NCI-H128 (cell line): ENCODE data around the gene ARGLU1.
"Not testable (repeated sequence)": the region's sequence is repeated elsewhere in the genome, so short reads cannot be mapped to it uniquely, and the experiment has no call there.

ENCODE experiments used
- DNase-seq: peaks from one replicate; lab custom pipeline; 2025; ENCODE audit not compliant: unreplicated experiment; lab: John Stamatoyannopoulos, UW

ARGLU1 gene

GRCh38 chr13:106567474-106568298 is at the start of gene ARGLU1:
ARGLU1 (minus strand) TSS chr13:106568137; CDS start chr13:106567919, 218 bp downstream.
- DNase-seq, result peak; percentile 88

DNA sequence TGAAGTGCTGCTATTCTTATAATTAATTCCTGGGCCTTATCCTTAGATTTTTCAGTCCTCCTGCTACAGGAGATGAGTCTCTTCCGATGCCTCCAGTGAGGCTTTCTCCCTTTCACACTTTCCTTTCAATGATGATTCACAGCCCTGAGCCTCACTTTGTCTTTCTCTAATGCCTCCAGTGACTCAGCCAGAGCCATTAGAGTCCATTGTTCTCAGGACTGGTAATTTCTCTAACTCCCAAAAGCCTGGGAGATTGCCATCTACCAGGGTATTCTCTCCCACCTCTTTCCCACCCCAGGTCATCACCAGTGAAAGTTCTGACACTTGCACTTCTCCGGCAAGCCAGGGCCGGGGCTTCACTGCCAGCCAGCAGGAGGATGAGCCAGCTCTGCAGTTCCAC is 49.6 kb upstream of the ARGLU1 start:
- no peak for DNase-seq

DNA sequence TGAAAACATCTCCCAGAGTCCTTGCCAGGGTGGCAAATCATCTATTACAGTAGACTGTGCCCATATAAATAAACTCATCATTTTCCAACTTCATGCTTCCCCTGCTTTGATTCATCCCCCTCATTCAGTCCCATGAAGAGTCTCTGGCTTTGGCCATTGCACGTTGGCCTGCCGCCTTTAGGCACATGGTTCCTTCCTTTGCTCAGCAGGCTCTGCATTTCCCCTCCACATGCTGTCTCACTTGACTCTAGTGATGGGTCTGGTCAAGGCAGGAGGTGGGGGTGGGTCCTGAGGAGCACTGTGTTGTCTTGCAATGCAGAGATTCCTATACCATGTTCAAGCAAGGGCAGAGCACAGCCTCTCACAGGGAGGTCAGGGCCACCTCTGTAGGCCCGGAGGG is 48.8 kb upstream of the ARGLU1 start:
- no peak for DNase-seq

DNA sequence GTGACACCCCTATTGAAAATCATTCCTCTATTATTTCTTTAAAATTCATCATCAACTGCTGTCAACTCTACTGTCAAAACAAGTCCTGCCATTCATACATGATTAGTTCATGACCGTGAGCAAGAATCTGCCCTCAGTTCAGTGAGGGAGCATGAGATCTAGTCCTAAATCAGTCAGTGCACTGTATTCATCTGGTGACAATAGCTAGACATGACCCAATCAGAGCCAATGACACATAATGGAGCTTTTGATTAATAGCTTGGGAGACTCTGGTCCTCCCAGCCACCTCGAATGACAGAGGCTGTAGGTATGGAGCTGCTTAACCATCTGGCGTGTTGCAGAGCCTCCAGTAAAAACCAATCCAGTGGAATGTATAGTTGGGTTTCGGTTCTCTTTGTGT is 46.9 kb upstream of the ARGLU1 start:
- DNase-seq, result no peak

DNA sequence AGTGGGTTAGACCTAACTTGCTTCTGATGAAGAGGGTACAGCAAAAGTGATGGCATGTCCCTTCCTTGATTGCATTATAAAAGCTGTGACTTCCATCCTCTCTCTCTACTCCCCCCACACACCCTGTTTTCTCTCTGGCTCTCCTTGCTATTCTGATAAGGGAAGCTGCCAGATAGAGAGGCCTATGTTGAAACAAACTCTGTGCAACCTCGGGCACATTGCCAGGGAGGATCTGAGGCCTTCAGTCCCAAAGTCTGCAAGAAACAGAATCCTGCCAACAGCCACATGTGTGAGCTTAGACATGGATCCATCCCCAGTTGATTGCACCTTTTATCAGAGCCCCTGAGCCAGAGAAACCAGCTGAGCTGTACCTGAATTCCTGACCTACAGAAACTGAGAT is 44.8 kb upstream of the ARGLU1 start:
- DNase-seq, result no peak

DNA sequence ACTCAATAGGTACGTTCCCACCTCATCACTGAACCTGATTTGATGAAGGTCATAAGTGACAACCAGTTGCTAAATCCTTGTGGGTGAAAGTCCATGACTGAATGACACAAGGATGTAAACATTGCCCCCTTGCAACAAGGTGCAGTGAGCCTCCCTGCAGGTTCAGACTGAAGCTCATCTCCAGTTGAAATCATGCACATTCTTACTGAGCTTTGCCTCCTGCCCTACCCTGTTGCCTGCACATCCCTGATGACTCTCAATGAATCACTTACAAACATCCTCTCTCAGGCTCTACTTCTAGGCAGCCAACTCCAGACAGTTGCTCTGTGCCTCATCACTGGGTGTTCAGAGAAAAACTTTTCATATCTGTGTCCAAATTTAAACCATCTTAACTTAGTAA is 42.5 kb upstream of the ARGLU1 start:
- DNase-seq, result no peak

GRCh38 chr13:106609116-106609515 is 41.2 kb upstream of the ARGLU1 start:
- no peak for DNase-seq

- no peak for DNase-seq
These were observed 35.6 kb upstream of the ARGLU1 start for GRCh38 chr13:106603546-106603945.

DNA sequence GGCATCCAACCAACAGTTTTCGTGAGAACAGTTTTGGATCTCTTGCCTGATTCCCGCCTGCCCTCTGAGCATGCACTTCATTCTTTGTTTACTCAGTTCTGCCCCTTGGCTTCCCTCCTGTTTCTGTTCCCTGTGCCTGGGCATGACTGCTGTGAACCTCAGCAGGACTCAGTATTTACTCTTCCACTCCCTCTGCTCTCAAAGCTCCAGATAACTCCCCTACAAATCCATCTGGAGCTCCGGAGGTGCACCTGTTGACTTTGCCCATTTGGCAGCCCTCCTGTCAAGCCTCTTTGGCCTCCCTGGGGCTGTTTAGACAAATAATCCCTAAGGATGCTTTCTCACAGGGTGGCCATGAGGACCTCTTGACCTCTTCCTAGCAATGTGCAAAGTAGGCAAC is 34.2 kb upstream of the ARGLU1 start:
- no peak for DNase-seq

GRCh38 chr13:106601489-106601888 is 33.6 kb upstream of the ARGLU1 start:
- no peak for DNase-seq

DNA sequence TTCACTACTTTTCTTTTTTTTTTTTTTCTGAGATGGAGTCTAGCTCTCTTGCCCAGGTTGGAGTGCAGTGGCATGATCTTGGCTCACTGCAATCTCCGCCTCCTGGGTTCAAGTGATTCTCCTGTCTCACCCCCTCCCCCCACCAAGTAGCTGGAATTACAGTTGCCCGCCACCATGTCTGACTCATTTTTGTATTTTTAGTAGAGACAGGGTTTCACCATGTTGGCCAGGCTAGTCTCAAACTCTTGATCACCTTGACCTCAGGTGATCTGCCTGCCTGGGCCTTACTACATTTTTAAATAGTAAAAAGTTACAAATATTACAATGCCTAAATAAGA is 32.8 kb upstream of the ARGLU1 start:
- not testable (repeated sequence) for DNase-seq

GRCh38 chr13:106599875-106600797 is 32.2 kb upstream of the ARGLU1 start:
- DNase-seq, result no peak

GRCh38 chr13:106597749-106598395 is 29.9 kb upstream of the ARGLU1 start:
- DNase-seq, result no peak

GRCh38 chr13:106597186-106597585 is 29.2 kb upstream of the ARGLU1 start:
- DNase-seq, result no peak

DNA sequence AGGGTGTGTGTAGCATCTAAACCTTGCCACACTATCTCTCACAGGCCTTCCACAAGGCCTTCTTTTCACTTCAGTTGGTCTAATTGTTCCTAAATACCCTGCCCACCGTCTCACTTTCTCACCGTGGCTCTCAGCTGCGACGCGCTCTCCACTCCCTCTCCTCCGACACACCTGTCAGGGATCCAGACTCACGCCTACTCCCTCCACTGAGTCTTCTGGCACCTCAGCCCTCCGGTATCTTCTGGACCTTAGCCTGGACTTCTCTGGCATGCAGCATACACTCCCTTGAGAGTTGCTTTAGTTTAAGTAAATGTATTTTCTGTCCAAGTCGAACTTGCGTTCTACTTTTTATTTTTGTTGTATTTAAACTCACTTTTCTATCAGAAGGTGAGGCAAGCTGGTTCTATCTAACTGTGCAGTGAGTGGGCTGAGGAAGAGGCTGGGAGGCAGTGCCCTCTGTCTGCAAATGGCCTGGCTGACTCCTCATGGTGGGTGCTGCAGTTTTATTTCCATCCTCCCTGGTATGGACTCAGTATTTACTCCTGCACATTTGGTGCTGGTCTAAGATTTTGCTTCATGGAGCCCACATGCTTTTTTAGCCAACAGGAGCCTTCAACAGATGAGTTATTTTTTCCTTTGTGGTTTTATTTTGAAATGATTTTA is 28.5 kb upstream of the ARGLU1 start:
- DNase-seq, result no peak

GRCh38 chr13:106595625-106596024 is 27.7 kb upstream of the ARGLU1 start:
- DNase-seq, result no peak

GRCh38 chr13:106594980-106595379 is 27.0 kb upstream of the ARGLU1 start:
- no peak for DNase-seq

DNA sequence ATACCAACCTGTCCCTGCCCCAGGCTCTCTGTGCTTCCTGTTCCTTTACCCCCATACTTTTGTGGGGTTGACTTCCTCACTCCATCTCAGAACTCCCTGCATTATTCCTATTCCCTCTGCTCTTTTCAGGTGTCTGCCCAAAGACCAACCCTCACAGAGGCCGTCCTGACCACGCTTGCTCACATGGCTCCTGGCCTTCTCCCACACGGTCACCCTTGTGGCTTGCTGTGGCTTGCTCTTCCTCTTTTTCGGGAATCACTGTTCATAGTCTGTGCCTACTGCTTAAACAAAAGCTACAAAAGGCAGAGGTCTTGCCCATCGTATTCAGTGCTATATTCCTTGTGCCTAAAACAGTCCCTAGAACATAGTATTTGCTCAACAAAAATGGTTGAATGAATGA is 25.2 kb upstream of the ARGLU1 start:
- DNase-seq, result no peak

GRCh38 chr13:106591299-106591698 is 23.4 kb upstream of the ARGLU1 start:
- no peak for DNase-seq

GRCh38 chr13:106589716-106590115 is 21.8 kb upstream of the ARGLU1 start:
- no peak for DNase-seq

DNA sequence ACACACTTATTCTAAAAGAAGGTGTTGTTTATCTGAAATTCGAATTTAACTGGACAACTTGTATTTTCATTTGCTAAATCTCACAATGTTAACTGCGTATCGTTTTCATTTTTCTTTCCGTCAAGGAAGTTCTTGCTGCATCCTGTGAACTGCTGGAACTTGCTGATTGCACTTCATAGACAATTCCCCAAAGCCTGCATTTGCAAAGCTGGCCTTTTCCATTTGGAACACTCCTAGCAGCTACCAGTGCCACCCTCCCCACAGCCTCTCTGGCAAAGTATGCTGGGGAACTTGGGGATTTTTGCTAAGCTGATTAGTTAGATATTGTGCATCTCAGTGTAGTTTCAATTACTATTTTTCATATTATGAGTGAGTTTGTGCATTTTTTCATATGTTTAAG is 20.4 kb upstream of the ARGLU1 start:
- DNase-seq, result no peak
